NCI-H345 treated with DMSO at 0.1 percent for 48 hours (cell line): ENCODE measurements around the gene GPC5.
A peak's percentile ranks its signal among the peaks of the same experiment; 100 is the strongest.

Experiments
- DNase-seq: peaks from one replicate; lab custom pipeline; 2025; ENCODE audit not compliant: unreplicated experiment; lab: John Stamatoyannopoulos, UW

GPC5 gene

GRCh38 chr13:91702411-91702810 lies 304.0 kb downstream of the GPC5 start:
- DNase-seq, result no peak

DNA sequence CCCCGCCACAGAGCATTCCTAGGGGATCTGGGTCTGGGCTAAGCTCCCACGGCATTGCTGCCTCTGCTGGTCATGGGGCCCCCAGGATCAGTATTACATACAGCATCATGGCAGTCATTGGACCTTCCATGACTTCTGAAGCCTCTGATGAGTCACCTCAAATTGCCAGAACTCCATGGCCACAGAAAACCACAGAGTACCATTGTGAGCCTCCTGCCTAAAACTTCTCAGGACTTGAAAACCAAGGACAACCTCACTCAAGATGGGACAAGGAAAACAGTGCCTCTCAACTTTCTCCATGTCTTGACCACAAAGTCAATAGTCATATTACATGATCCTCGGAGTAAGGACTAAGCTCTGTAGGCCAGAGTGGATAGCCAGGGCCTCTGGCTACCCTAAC lies 306.0 kb downstream of the GPC5 start:
- no peak for DNase-seq

DNA sequence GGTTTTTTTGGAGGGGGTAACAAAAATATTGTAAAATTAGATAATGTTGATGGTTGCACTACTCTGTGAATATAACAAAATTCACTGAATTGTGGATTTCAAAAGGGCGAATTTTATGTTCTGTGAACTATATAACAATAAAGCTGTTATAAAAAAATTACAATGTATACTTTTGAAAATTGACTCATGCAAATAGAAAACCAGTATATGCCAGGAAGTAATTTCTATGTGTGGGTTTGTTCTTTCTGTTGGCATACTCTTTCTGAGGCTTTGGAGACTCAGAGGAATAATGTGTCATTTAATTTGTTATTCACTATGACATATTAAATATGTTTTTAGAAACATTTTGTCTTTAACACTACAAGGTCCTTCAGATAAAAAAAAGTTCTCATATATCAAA lies 310.1 kb downstream of the GPC5 start:
- no peak for DNase-seq

DNA sequence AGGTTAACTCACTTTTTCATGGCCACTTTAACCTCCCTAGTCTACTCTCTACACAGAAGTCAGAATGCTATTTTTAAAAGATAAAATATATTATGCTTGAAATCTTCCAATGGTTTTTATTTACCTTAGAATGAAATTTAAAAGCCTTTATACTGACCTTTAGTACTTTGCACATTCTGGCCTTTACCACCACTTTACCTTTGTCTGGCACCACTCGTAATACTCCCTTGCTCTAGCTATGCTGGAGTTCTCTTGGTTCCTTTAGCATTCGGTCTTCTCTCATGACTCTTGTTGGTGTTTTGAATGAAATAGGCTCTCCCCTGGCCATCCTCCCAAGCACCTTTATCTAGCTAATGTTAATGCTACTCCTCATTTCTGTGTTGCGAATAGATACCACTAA lies 310.8 kb downstream of the GPC5 start:
- no peak for DNase-seq

DNA sequence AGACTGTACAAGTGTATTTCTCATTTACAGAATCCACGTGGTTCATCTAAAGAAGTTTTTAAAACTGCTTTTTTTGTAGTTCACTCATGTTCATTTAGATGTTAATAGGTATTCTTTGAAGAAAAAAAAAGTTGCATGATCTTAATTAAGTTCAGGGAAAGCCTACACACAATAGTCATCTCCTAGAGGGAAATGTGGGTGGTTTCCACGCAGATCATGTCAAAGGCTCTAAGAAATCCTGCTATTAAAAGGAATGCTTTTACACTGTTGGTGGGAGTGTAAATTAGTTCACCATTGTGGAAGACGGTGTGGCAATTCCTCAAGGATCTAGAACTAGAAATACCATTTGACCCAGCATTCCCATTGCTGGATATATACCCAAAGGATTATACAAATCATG lies 312.3 kb downstream of the GPC5 start:
- no peak for DNase-seq

GRCh38 chr13:91714855-91715254 lies 316.4 kb downstream of the GPC5 start:
- no peak for DNase-seq

GRCh38 chr13:91716436-91717065 lies 318.1 kb downstream of the GPC5 start:
- DNase-seq, result no peak

- no peak for DNase-seq
Observed at GRCh38 chr13:91719033-91719432, 320.6 kb downstream of the GPC5 start.

DNA sequence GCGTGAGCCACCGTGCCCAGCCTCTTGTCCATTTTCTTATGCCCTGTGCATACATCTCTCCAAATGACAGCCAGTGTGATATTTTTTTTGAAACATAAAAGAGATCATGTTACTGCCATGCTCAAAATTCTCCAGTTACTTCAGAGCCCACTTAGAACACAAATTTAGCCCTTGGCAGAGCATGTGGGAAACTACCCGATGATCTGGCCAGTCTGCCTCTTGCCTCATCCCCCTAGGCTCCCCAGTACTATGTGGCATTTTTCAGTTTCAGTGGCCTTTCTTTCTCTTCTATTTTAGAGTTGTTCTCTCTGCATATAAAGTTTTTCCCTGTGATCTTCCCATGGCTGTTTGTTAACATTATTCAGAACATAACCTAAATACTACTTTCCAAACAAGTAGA lies 323.0 kb downstream of the GPC5 start:
- DNase-seq, result no peak

- DNase-seq, result peak; percentile 14
Observed at GRCh38 chr13:91722267-91722884, 324.0 kb downstream of the GPC5 start.

DNA sequence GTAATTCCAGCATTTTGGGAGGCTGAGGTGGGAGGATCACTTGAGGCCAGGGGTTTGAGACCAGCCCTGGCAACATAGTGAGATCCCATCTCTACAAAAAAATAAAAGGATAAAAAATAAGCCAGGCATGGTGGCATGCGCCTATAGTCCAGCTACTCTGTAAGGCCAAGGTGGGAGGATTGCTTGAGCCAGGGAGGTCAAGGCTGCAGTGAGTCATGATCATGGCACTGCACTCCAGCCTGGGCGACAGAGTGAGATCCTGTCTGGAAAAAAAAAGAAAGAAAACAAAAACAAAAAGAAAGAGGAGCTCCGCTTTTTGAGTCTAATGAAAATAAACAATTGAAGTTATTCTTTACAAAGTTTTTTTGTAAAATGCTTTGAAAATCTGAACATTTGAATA lies 326.2 kb downstream of the GPC5 start:
- no peak for DNase-seq

- DNase-seq, result no peak
Observed at GRCh38 chr13:91725646-91726045, 327.2 kb downstream of the GPC5 start.

GRCh38 chr13:91726671-91727070 lies 328.2 kb downstream of the GPC5 start:
- DNase-seq, result no peak

GRCh38 chr13:91729859-91730258 lies 331.4 kb downstream of the GPC5 start:
- DNase-seq, result no peak

DNA sequence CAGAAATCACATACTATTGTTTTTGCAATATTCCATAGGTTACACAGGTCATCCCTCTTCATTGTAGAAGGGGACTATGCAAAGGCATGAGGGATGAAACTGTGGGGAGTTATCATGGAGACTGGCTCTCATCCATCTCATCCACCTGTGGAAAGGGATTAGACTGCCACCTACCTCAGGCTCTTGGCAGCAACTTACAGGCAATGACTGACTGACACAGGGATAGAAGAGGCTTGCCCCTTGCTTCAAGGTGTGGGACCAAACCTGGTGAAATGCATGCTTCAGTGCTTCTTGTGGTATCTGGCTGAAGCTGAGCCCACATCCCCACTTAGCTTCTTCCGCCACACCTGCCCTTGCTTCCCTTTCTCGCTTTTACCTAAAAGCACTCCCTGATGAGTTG lies 341.3 kb downstream of the GPC5 start:
- DNase-seq, result no peak

DNA sequence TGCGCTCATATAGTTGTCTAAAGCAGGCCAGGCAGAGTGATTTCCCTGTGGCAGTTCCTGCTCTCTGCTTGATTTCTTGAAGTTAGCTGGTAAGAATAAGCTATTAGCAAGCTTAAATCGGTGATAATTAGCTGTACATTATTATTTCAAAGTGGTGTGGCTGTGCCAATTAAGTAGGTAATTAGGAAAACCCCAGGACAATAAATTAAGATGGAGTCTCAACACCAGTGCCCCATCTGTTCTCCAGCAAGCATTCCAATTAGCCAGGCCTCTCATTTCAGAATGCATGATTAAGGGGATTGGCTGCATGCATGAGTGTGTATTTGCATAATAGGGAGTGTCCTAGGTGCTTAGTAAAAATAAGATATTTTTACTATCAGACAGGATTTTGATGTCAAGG lies 342.3 kb downstream of the GPC5 start:
- DNase-seq, result no peak

DNA sequence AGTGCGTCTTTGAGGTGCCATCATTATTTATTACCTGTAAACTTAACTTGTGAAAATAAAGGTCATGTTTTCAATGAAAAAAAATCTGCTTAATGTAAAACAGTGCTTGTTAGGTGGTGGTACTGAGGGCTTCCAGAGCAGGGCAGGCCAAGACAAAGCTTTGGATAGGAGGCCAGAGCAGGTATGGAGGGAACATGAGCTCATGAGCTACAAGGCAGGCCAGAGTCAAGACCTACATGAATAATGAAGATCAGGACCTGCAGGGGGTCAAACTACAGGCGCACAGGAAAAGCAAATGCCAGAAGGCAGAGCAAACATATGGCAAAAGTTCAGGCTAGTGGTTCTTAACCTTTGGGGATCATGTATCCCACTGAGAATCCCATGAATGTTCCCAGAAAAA lies 343.5 kb downstream of the GPC5 start:
- no peak for DNase-seq

DNA sequence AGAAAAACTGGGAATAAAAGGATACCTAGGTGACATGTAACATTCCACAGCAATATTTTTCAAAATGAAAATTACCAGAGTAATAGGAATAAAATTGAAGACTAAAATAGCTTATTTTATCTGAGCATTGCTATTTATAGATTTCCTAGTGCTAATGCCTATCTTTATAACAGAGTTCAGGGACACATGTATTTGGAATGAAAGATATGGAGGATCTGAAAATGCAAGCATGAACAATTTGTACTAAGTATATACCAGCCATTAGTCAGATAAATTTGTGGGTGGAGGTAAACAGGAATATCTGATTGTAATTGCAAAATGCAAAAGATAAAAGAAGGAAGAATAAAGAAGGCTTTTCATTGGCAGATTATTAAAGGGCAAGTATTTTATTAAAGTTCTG lies 345.9 kb downstream of the GPC5 start:
- no peak for DNase-seq

DNA sequence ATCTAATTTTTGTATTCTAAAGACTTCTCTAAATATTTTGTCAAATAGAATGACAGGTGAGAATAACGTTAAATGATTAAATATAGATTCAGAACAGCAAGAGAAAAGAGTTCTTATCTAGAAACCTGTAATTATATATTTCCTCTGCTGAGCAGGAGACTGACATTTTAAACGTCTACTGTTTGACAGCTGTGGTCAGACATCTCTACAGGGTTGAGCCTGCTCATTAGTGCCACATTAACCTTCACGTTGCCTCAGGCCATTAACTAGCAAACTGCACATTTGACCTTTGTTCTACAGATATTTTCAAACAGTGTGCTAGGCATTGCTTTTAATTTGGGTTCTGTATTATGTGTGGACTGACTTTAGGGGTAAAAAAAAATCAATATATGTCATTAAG lies 347.5 kb downstream of the GPC5 start:
- DNase-seq, result no peak

GRCh38 chr13:91747186-91747585 lies 348.8 kb downstream of the GPC5 start:
- no peak for DNase-seq

GRCh38 chr13:91748416-91749089 lies 350.1 kb downstream of the GPC5 start:
- DNase-seq, result no peak

GRCh38 chr13:91758724-91759123 lies 360.3 kb downstream of the GPC5 start:
- DNase-seq, result no peak

DNA sequence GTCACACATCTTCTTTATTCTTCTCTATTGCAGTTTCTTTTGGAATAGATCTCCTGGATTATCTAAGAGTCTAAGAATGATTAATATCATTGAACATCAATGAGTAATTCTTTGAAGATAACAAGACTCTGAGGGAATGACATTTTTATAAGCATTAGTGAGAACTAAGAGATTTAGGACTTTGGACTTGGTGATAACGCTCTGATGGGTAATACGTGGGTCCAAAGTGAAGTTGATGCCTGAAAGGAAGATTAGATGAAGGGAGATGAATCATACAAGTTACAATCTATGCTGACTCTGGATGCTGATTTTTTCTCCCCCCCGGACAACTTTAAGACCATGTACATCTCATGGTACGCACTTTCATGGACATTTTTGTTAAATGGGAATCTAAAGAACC lies 364.5 kb downstream of the GPC5 start:
- DNase-seq, result no peak
